HG03565 (cell line): ENCODE data around the gene LIMCH1.

Experiments
- ATAC-seq: cut with Tn5 transposase; IDR thresholded peaks from one replicate; pipeline ENCODE4 v1.9.1; 2021; ENCODE audit warnings: mild to moderate bottlenecking, moderate library complexity; ENCODE audit not compliant: unreplicated experiment

Gene LIMCH1

GRCh38 chr4:41749631-41750039, 211.7 kb downstream of the LIMCH1 start:
- no peak for ATAC-seq
